Gastroesophageal sphincter (tissue), 3 donors: ENCODE results near the gene NTHL1.

Experiments
- POLR2A ChIP-seq, 2 donors: fragments of 450-650 bp; IDR thresholded peaks; one replicate each; pipeline ENCODE4 v1.6.1; 2017; ENCODE audit warnings: antibody characterized with exemption in 2 of 2, mild to moderate bottlenecking in 2 of 2, moderate library complexity in 1 of 2
- TF ChIP-seq, protein P1 (sequence below), 4 experiments: fragments of 200-600 bp in 2 of 4; fragments of 450-650 bp in 2 of 4; sonication (generic) in 1 of 4; IDR thresholded peaks; one replicate each; pipeline ENCODE4 v1.5.1; 2017 to 2019; ENCODE audit warnings: antibody characterized with exemption in 4 of 4, mild to moderate bottlenecking in 2 of 4, moderate library complexity in 2 of 4

GRCh38 chr16:2081201-2082084 lies 33.8 kb upstream of the NTHL1 start:
- TF ChIP-seq, protein P1, sequence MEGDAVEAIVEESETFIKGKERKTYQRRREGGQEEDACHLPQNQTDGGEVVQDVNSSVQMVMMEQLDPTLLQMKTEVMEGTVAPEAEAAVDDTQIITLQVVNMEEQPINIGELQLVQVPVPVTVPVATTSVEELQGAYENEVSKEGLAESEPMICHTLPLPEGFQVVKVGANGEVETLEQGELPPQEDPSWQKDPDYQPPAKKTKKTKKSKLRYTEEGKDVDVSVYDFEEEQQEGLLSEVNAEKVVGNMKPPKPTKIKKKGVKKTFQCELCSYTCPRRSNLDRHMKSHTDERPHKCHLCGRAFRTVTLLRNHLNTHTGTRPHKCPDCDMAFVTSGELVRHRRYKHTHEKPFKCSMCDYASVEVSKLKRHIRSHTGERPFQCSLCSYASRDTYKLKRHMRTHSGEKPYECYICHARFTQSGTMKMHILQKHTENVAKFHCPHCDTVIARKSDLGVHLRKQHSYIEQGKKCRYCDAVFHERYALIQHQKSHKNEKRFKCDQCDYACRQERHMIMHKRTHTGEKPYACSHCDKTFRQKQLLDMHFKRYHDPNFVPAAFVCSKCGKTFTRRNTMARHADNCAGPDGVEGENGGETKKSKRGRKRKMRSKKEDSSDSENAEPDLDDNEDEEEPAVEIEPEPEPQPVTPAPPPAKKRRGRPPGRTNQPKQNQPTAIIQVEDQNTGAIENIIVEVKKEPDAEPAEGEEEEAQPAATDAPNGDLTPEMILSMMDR (IDR thresholded peaks at IDR 0.05) = no peak
- TF ChIP-seq POLR2A (IDR thresholded peaks at IDR 0.05) = no peak
